ENCODE data around the gene SCN4A.
"Not testable (repeated sequence)": the region's sequence is repeated elsewhere in the genome, so short reads cannot be mapped to it uniquely, and the experiment has no call there.

SCN4A gene

GRCh38 chr17:64015447-64015846 is 42.7 kb upstream of the SCN4A start:
- no peak for DNase-seq (ENCODE audit: low read depth)
- no peak overlapping the region for H3K4me3 ChIP-seq (ENCODE audit: low read depth, low read length)
- TF ChIP-seq MYC (IDR thresholded peaks at IDR 0.05; ENCODE audit: low read depth, low read length) (no peak), CTCF (IDR thresholded peaks at IDR 0.05; ENCODE audit: low read depth, low read length) (no peak), MAX (IDR thresholded peaks at IDR 0.05; ENCODE audit: low read depth, low read length) (no peak), POLR2A (IDR thresholded peaks at IDR 0.05; ENCODE audit: extremely low read depth, insufficient read length) (no peak)

GRCh38 chr17:64009571-64010402 is 37.1 kb upstream of the SCN4A start:
- H3K4me3 ChIP-seq (ENCODE audit: low read depth, low read length) = no peak overlapping the region
- TF ChIP-seq MAX (IDR thresholded peaks at IDR 0.05; ENCODE audit: low read depth, low read length) = no peak
- TF ChIP-seq MYC (IDR thresholded peaks at IDR 0.05; ENCODE audit: low read depth, low read length) = no peak
- no peak for TF ChIP-seq POLR2A (IDR thresholded peaks at IDR 0.05; ENCODE audit: extremely low read depth, insufficient read length)
- no peak for TF ChIP-seq CTCF (IDR thresholded peaks at IDR 0.05; ENCODE audit: low read depth, low read length)
- no peak for DNase-seq (ENCODE audit: low read depth)

GRCh38 chr17:64008830-64009229 is 36.1 kb upstream of the SCN4A start:
- TF ChIP-seq CTCF (IDR thresholded peaks at IDR 0.05; ENCODE audit: low read depth, low read length) (no peak), MAX (IDR thresholded peaks at IDR 0.05; ENCODE audit: low read depth, low read length) (no peak), MYC (IDR thresholded peaks at IDR 0.05; ENCODE audit: low read depth, low read length) (no peak), POLR2A (IDR thresholded peaks at IDR 0.05; ENCODE audit: extremely low read depth, insufficient read length) (no peak)
- DNase-seq (ENCODE audit: low read depth) = no peak
- no peak overlapping the region for H3K4me3 ChIP-seq (ENCODE audit: low read depth, low read length)

- no peak for TF ChIP-seq POLR2A (IDR thresholded peaks at IDR 0.05; ENCODE audit: extremely low read depth, insufficient read length)
- TF ChIP-seq MYC (IDR thresholded peaks at IDR 0.05; ENCODE audit: low read depth, low read length) = no peak
- no peak for TF ChIP-seq CTCF (IDR thresholded peaks at IDR 0.05; ENCODE audit: low read depth, low read length)
- TF ChIP-seq MAX (IDR thresholded peaks at IDR 0.05; ENCODE audit: low read depth, low read length) = no peak
- H3K4me3 ChIP-seq (ENCODE audit: low read depth, low read length) = no peak overlapping the region
Measured at GRCh38 chr17:64008346-64008745, 35.6 kb upstream of the SCN4A start.

GRCh38 chr17:64007838-64008282 is 35.1 kb upstream of the SCN4A start:
- H3K4me3 ChIP-seq (ENCODE audit: low read depth, low read length) = no peak overlapping the region
- no peak for DNase-seq (ENCODE audit: low read depth)
- TF ChIP-seq POLR2A (IDR thresholded peaks at IDR 0.05; ENCODE audit: extremely low read depth, insufficient read length) = no peak
- no peak for TF ChIP-seq MAX (IDR thresholded peaks at IDR 0.05; ENCODE audit: low read depth, low read length)
- no peak for TF ChIP-seq MYC (IDR thresholded peaks at IDR 0.05; ENCODE audit: low read depth, low read length)
- no peak for TF ChIP-seq CTCF (IDR thresholded peaks at IDR 0.05; ENCODE audit: low read depth, low read length)

More at GRCh38 chr17:64008346-64008745, 35.6 kb upstream of the SCN4A start:
- DNase-seq (ENCODE audit: low read depth) = no peak

- DNase-seq (ENCODE audit: low read depth); H3K4me3 ChIP-seq (ENCODE audit: low read depth, low read length): not testable (repeated sequence)
Measured at GRCh38 chr17:64007089-64007837, 34.5 kb upstream of the SCN4A start.

Measured in NB4 (cell line).